Measurements from ENCODE around the gene HSBP1L1. TPM values are rescaled to one million over a fixed set of nuclear protein-coding genes. Genes with fewer than 3 reads are reported as not detected.

The HSBP1L1 gene
- total and polyA plus RNA-seq, 2 of the 13 experiments (the other 11 are each of a cell fraction or from before 2014, with no cell fraction given) = 22.6 to 45.1 TPM

DNA sequence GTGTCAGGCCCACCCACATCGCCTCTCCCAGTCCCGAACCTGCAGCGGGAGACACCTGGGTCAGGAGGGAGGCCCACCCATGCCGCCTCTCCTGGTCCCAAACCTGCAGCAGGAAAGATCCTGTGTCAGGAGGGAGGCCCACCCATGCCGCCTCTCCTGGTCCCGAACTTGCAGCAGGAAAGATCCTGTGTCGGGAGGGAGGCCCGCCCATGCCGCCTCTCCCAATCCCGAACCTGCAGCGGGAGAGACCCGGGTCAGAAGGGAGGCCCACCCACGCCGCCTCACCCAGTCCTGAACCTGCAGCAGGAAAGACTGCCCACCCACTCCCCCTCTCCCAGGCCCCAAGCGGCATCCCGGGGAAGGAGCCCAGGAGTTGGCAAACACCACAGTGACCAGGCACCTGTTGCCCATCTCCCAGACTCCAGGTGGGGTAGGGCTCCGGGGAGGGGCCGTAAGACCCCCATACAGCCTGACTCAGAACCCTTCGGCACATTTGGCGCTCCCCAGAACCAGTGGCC, 20.8 kb upstream of the HSBP1L1 start:
- Histone ChIP-seq H3K4me1 (ENCODE audit: insufficient read depth, low read length) (peaks cover 77% of the 10 kb centered on the region), H3K27ac (ENCODE audit: extremely low read length, insufficient read depth, low read length) (no peak overlapping the region), H3K4me2 (ENCODE audit: low read depth, low read length) (no peak overlapping the region), H3K9me3 (ENCODE audit: low read length) (no peaks in the 10 kb centered on the region), H3K9ac (ENCODE audit: insufficient read depth, low read depth, low read length) (no peak overlapping the region), H3K79me2 (ENCODE audit: insufficient read depth, low read length) (peaks cover 90% of the 10 kb centered on the region), H4K20me1 (ENCODE audit: insufficient read depth, low read length) (peaks cover 14% of the 10 kb centered on the region; the same call in 1 of the 2 replicates), H3K4me3 (replicated peaks in 1 of 3; ENCODE audit: insufficient read depth in 1 of 3, low read depth in 2 of 3, low read length in 3 of 3) (no peak overlapping the region), H2AFZ (ENCODE audit: low read length) (no peak overlapping the region), H3K27me3 (ENCODE audit: control insufficient read depth in 1 of 2, insufficient read depth in 2 of 2, low read length in 2 of 2) (no peaks in the 10 kb centered on the region), H3K36me3 (replicated peaks in 1 of 2; ENCODE audit: control insufficient read depth in 1 of 2, insufficient read depth in 2 of 2, low read length in 2 of 2) (peaks cover 12 to 41% of the 10 kb centered on the region in 2 experiments; a peak in 4 of 5 replicates)
- in situ Hi-C loops (cut with HindIII; ENCODE audit: extremely low pct_ligation_motif_present, low pct_unique_long_range_greater_than_20kb) (no loop called here), intact Hi-C loops (cut with micrococcal nuclease; ENCODE audit: unreplicated experiment) (no loop called here)
- 94% methylated on average over 7 of the region's 20 CpGs for WGBS (ENCODE audit: low lambda C conversion rate)
- no peak for FAIRE-seq
- TF ChIP-seq SP4 (CRISPR knock-in tag; IDR thresholded peaks at IDR 0.05) = no peak
- no peak for TF ChIP-seq ZNF577 (CRISPR knock-in tag; IDR thresholded peaks at IDR 0.05; ENCODE audit: borderline replicate concordance, low read depth)
- TF ChIP-seq PAX8 (CRISPR knock-in tag; IDR thresholded peaks at IDR 0.05; ENCODE audit: borderline replicate concordance) = no peak
- CTCF ChIA-PET (ENCODE audit: low intra/inter-chr PET ratio, low total read pairs) = no interaction called here
- POLR2A ChIA-PET = interaction anchor here (1.4 kb wide), 1 partner anchor 9 kb away, joined by 4 read pairs; no protein-coding TSS in a partner anchor
- no TSS peak for BruUV-seq (replicated peaks)
- no peak for DNase-seq (ENCODE audit: low spot score)
- ATAC-seq = no peak

DNA sequence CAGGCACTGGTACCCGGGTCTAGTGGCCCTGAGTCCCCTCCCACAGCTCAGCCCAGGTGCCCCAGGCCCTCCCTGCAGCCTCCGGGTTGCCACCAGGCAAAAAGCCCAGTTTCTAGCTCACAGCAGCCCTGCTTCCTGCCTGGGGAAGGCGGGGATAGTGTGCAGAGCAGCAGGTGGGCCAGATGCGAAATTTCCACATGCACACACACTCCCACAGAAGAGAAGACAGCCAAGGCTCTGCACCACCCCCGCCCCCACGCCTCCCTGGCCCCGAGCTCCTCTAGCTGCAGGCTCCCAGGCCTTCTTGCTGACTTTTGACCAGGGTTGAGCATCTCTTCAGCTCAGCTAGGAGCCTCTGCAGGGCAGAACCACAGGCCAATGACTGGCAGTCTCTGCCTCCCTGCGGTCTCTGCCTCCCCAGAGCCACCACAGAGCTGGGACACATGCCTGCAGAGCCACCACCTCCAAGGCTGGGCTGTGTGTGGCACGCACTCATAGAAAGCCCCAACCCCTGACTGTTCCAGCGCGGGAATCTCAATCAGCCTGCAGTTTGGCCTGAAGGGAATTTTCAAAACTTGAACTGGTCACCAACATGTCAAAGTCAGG, 20.2 kb upstream of the HSBP1L1 start:
- peaks cover 14% of the 10 kb centered on the region; the same call in 1 of the 2 replicates for H4K20me1 ChIP-seq (ENCODE audit: insufficient read depth, low read length)
- intact Hi-C loops (cut with micrococcal nuclease; ENCODE audit: unreplicated experiment) (no loop called here), in situ Hi-C loops (cut with HindIII; ENCODE audit: extremely low pct_ligation_motif_present, low pct_unique_long_range_greater_than_20kb) (no loop called here)
- H2AFZ ChIP-seq (ENCODE audit: low read length) = no peak overlapping the region
- BruUV-seq (replicated peaks) = no TSS peak
- ChIA-PET POLR2A (interaction anchor here (1.4 kb wide), 1 partner anchor 10 kb away, joined by 4 read pairs; no protein-coding TSS in a partner anchor), CTCF (ENCODE audit: low intra/inter-chr PET ratio, low total read pairs) (no interaction called here)
- no peak overlapping the region for H3K4me2 ChIP-seq (ENCODE audit: low read depth, low read length)
- peaks cover 14 to 41% of the 10 kb centered on the region in 2 experiments; a peak in 4 of 5 replicates for H3K36me3 ChIP-seq (replicated peaks in 1 of 2; ENCODE audit: control insufficient read depth in 1 of 2, insufficient read depth in 2 of 2, low read length in 2 of 2)
- H3K27ac ChIP-seq (ENCODE audit: extremely low read length, insufficient read depth, low read length) = no peak overlapping the region
- DNase-seq (ENCODE audit: low spot score) (no peak), FAIRE-seq (no peak), ATAC-seq (no peak)
- no peaks in the 10 kb centered on the region for H3K9me3 ChIP-seq (ENCODE audit: low read length)
- H3K4me1 ChIP-seq (ENCODE audit: insufficient read depth, low read length) = peaks cover 79% of the 10 kb centered on the region
- 100% methylated on average over 4 of the region's 11 CpGs for WGBS (ENCODE audit: low lambda C conversion rate)
- no peak overlapping the region for H3K4me3 ChIP-seq (replicated peaks in 1 of 3; ENCODE audit: insufficient read depth in 1 of 3, low read depth in 2 of 3, low read length in 3 of 3)
- TF ChIP-seq AGO1 (IDR thresholded peaks at IDR 0.05; ENCODE audit: low read depth, low read length, poor library complexity, severe bottlenecking) (no peak), CREB1 (IDR thresholded peaks at IDR 0.05) (no peak), CREB1 (CRISPR knock-in tag; IDR thresholded peaks at IDR 0.05) (no peak), ELF3 (CRISPR knock-in tag; IDR thresholded peaks at IDR 0.05) (no peak), CHD4 (IDR thresholded peaks at IDR 0.05; ENCODE audit: borderline replicate concordance, low read length) (no peak), ZFP41 (CRISPR knock-in tag; IDR thresholded peaks at IDR 0.05; ENCODE audit: borderline replicate concordance) (no peak)
- no peaks in the 10 kb centered on the region for H3K27me3 ChIP-seq (ENCODE audit: control insufficient read depth in 1 of 2, insufficient read depth in 2 of 2, low read length in 2 of 2)
- H3K79me2 ChIP-seq (ENCODE audit: insufficient read depth, low read length) = peaks cover 91% of the 10 kb centered on the region
- H3K9ac ChIP-seq (ENCODE audit: insufficient read depth, low read depth, low read length) = no peak overlapping the region

All from HepG2 (cell line).